ENCODE data around the gene PLSCR3. TPM values are rescaled to one million over a fixed set of nuclear protein-coding genes. Genes with fewer than 3 reads are reported as not detected.

PLSCR3 gene
- total RNA-seq, 1 donor from 2014 or later, result 35.5 TPM

DNA sequence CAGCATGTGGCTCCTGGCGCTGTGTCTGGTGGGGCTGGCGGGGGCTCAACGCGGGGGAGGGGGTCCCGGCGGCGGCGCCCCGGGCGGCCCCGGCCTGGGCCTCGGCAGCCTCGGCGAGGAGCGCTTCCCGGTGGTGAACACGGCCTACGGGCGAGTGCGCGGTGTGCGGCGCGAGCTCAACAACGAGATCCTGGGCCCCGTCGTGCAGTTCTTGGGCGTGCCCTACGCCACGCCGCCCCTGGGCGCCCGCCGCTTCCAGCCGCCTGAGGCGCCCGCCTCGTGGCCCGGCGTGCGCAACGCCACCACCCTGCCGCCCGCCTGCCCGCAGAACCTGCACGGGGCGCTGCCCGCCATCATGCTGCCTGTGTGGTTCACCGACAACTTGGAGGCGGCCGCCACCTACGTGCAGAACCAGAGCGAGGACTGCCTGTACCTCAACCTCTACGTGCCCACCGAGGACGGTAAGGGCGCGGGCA lies 14.0 kb upstream of the PLSCR3 start:
- TF ChIP-seq, protein P1, sequence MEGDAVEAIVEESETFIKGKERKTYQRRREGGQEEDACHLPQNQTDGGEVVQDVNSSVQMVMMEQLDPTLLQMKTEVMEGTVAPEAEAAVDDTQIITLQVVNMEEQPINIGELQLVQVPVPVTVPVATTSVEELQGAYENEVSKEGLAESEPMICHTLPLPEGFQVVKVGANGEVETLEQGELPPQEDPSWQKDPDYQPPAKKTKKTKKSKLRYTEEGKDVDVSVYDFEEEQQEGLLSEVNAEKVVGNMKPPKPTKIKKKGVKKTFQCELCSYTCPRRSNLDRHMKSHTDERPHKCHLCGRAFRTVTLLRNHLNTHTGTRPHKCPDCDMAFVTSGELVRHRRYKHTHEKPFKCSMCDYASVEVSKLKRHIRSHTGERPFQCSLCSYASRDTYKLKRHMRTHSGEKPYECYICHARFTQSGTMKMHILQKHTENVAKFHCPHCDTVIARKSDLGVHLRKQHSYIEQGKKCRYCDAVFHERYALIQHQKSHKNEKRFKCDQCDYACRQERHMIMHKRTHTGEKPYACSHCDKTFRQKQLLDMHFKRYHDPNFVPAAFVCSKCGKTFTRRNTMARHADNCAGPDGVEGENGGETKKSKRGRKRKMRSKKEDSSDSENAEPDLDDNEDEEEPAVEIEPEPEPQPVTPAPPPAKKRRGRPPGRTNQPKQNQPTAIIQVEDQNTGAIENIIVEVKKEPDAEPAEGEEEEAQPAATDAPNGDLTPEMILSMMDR (IDR thresholded peaks at IDR 0.05; ENCODE audit: unreplicated experiment), result no peak
- Mint-ChIP-seq H3K36me3 (ENCODE audit: insufficient read depth) (peaks cover 14% of the 10 kb centered on the region), H3K27ac (no peak overlapping the region), H3K9me3 (ENCODE audit: low read depth) (no peaks in the 10 kb centered on the region), H3K4me1 (ENCODE audit: low read depth) (peaks cover 5% of the 10 kb centered on the region), H3K27me3 (peaks cover 27% of the 10 kb centered on the region), H3K4me3 (ENCODE audit: low read depth) (no peak overlapping the region)
- DNase-seq (ENCODE audit: low spot score, unreplicated experiment), result no peak

- TF ChIP-seq, protein P1 (IDR thresholded peaks at IDR 0.05; ENCODE audit: unreplicated experiment), result no peak
- DNase-seq (ENCODE audit: low spot score, unreplicated experiment), result no peak
- Mint-ChIP-seq H3K9me3 (ENCODE audit: low read depth) (no peaks in the 10 kb centered on the region), H3K27me3 (peaks cover 27% of the 10 kb centered on the region), H3K4me3 (ENCODE audit: low read depth) (no peak within 1 kb of the TSS), H3K27ac (no peak within 1 kb of the TSS), H3K4me1 (ENCODE audit: low read depth) (peaks cover 10% of the 10 kb centered on the region), H3K36me3 (ENCODE audit: insufficient read depth) (peaks cover 14% of the 10 kb centered on the region)
Measured at GRCh38 chr17:7407485-7408251, 13.3 kb upstream of the PLSCR3 start, which contains the start of gene NLGN2. Gene NLGN2, plus strand, starts transcription at chr17:7407845. Its CDS starts 411 bp downstream, at chr17:7408256.

GRCh38 chr17:7407082-7407481 lies 12.8 kb upstream of the PLSCR3 start:
- H3K4me3 Mint-ChIP-seq (ENCODE audit: low read depth), result no peak overlapping the region
- no peak overlapping the region for H3K27ac Mint-ChIP-seq
- TF ChIP-seq, protein P1 (IDR thresholded peaks at IDR 0.05; ENCODE audit: unreplicated experiment), result no peak
- peaks cover 10% of the 10 kb centered on the region for H3K4me1 Mint-ChIP-seq (ENCODE audit: low read depth)
- peaks cover 27% of the 10 kb centered on the region for H3K27me3 Mint-ChIP-seq
- no peak for DNase-seq (ENCODE audit: low spot score, unreplicated experiment)
- peaks cover 13% of the 10 kb centered on the region for H3K36me3 Mint-ChIP-seq (ENCODE audit: insufficient read depth)
- no peaks in the 10 kb centered on the region for H3K9me3 Mint-ChIP-seq (ENCODE audit: low read depth)

- Mint-ChIP-seq H3K27me3 (peaks cover 27% of the 10 kb centered on the region), H3K36me3 (ENCODE audit: insufficient read depth) (peaks cover 15% of the 10 kb centered on the region), H3K27ac (peak overlapping the region; percentile 35), H3K4me3 (ENCODE audit: low read depth) (peak overlapping the region; percentile 70), H3K9me3 (ENCODE audit: low read depth) (no peaks in the 10 kb centered on the region), H3K4me1 (ENCODE audit: low read depth) (peaks cover 12% of the 10 kb centered on the region)
- no peak for DNase-seq (ENCODE audit: low spot score, unreplicated experiment)
- TF ChIP-seq, protein P1 (IDR thresholded peaks at IDR 0.05; ENCODE audit: unreplicated experiment), result no peak
Measured at GRCh38 chr17:7406235-7406825, 12.0 kb upstream of the PLSCR3 start.

GRCh38 chr17:7405350-7406234 lies 11.3 kb upstream of the PLSCR3 start:
- peak overlapping the region; percentile 72 for H3K4me3 Mint-ChIP-seq (ENCODE audit: low read depth)
- H3K4me1 Mint-ChIP-seq (ENCODE audit: low read depth), result peaks cover 12% of the 10 kb centered on the region
- peaks cover 15% of the 10 kb centered on the region for H3K36me3 Mint-ChIP-seq (ENCODE audit: insufficient read depth)
- peaks cover 27% of the 10 kb centered on the region for H3K27me3 Mint-ChIP-seq
- TF ChIP-seq, protein P1 (IDR thresholded peaks at IDR 0.05; ENCODE audit: unreplicated experiment), result no peak
- H3K9me3 Mint-ChIP-seq (ENCODE audit: low read depth), result no peaks in the 10 kb centered on the region
- peak overlapping the region; percentile 35 for H3K27ac Mint-ChIP-seq
- DNase-seq (ENCODE audit: low spot score, unreplicated experiment), result no peak
